Astrocyte (in vitro differentiated cells and primary cell): ENCODE data around the gene CNOT3.

Experiments
- EZH2 ChIP-seq: IDR thresholded peaks from 2 replicates; pipeline ENCODE4 v1.6.1; 2012; ENCODE audit warnings: mild to moderate bottlenecking, low read length, inconsistent platforms; ENCODE audit not compliant: insufficient read depth
- TF ChIP-seq, protein P1 (sequence below): IDR thresholded peaks from 2 replicates; pipeline ENCODE4 v1.5.1; 2011; ENCODE audit warnings: low read depth, mild to moderate bottlenecking, inconsistent platforms, low read length, moderate library complexity; ENCODE audit not compliant: insufficient read depth

DNA sequence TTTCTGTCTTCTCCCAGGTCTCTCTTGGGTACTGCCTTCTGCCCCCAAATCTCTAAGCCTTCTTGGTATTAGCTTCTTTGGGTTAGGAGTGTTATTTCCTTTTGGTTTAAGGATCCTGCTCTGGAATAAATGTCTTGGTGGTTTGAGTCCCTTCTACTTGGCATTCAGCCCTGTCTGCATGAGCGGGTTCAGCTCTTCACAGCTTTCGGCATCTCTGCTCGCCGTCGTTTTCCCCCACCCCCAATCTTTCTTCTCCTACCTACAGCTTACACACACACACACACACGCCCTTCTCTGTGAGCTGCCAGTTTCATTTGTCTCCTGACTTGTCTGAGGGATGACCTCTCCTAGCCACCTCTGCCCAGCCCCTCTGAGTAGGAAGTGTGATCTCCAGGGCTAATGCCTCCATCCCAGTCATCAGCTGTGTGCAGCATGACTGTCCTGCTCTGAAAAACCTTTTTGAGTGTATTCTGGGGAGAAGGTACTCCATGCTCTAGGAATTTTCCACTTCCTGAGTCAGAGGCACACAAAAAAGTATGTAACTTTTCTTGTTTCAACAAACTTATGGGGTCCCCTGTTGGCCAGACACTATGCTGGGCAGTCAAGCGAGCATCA lies 4.7 kb downstream of the CNOT3 start:
- TF ChIP-seq, protein P1, sequence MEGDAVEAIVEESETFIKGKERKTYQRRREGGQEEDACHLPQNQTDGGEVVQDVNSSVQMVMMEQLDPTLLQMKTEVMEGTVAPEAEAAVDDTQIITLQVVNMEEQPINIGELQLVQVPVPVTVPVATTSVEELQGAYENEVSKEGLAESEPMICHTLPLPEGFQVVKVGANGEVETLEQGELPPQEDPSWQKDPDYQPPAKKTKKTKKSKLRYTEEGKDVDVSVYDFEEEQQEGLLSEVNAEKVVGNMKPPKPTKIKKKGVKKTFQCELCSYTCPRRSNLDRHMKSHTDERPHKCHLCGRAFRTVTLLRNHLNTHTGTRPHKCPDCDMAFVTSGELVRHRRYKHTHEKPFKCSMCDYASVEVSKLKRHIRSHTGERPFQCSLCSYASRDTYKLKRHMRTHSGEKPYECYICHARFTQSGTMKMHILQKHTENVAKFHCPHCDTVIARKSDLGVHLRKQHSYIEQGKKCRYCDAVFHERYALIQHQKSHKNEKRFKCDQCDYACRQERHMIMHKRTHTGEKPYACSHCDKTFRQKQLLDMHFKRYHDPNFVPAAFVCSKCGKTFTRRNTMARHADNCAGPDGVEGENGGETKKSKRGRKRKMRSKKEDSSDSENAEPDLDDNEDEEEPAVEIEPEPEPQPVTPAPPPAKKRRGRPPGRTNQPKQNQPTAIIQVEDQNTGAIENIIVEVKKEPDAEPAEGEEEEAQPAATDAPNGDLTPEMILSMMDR, result no peak
- no peak for TF ChIP-seq EZH2
